Testis (tissue), 3 donors: ENCODE data around the gene NPNT. TPM values are rescaled to one million over a fixed set of nuclear protein-coding genes. Genes with fewer than 3 reads are reported as not detected.

Experiments used
- DNase-seq: peaks from one replicate; pipeline ENCODE4 v3.0.0-alpha.2; 2019
- H3K27ac ChIP-seq, 2 donors: fragments of 200-600 bp; sonication (generic); one replicate each; pipeline ENCODE4 v1.5.1; 2019
- H3K27me3 ChIP-seq: fragments of 200-600 bp; sonication (generic); one replicate; pipeline ENCODE4 v1.5.1; 2019
- H3K36me3 ChIP-seq: fragments of 200-600 bp; sonication (generic); one replicate; pipeline ENCODE4 v1.5.1; 2017; ENCODE audit warnings: low read depth; ENCODE audit errors: missing control alignments
- H3K4me1 ChIP-seq: fragments of 200-600 bp; sonication (generic); one replicate; pipeline ENCODE4 v1.5.1; 2019
- H3K4me3 ChIP-seq, 2 donors: fragments of 200-600 bp; sonication (generic); one replicate each; pipeline ENCODE4 v1.5.1; 2017 to 2019
- H3K9me3 ChIP-seq: fragments of 200-600 bp; sonication (generic); one replicate; pipeline ENCODE4 v1.5.1; 2017
- CTCF ChIP-seq, 3 experiments: fragments of 450-650 bp in 2 of 3; fragments of 200-600 bp in 1 of 3; sonication (generic) in 1 of 3; IDR thresholded peaks; one replicate each; pipeline ENCODE4 v1.5.1; 2016 to 2019; ENCODE audit warnings: antibody characterized with exemption in 3 of 3, mild to moderate bottlenecking in 2 of 3, moderate library complexity in 1 of 3
- POLR2A ChIP-seq: fragments of 450-650 bp; IDR thresholded peaks from one replicate; pipeline ENCODE4 v1.6.1; 2017; ENCODE audit warnings: antibody characterized with exemption, mild to moderate bottlenecking, moderate library complexity
- WGBS, 2 donors: methylation state at CpG; one replicate each; pipeline ENCODE4 v1.1.5; 2018; 5-methylcytosine and 5-hydroxymethylcytosine counted together
- intact Hi-C: fragments of 100-400 bp; cut with DNase I; formaldehyde crosslinking; loops from one replicate; pipeline ENCODE4 v1.15.1; 2023; ENCODE audit warnings: low total_unique reads
- polyA plus RNA-seq: library from polyadenylated mRNA; stranded (reverse); fragments of 350-450 nt; fragmentation: Illumina TruSeq; extraction: RNeasy Lipid Tissue Mini Kit (QIAGEN cat#74804); gene quantifications from one replicate; pipeline ENCODE4 v1.2.3, GENCODE V29; 2014; ENCODE audit warnings: low read depth, low replicate concordance; ENCODE audit not compliant: insufficient read depth
- total RNA-seq, 2 donors: library from RNA; depleted of rRNA; stranded (reverse); fragments of >200 nt; gene quantifications; one replicate each; pipeline ENCODE4 v1.2.3, GENCODE V29; 2016

Gene NPNT
- total and polyA plus RNA-seq, 3 donors from 2014 or later, result 5.4 to 17.9 (median 6.3) TPM

GRCh38 chr4:105994841-105995501 lies 99.7 kb downstream of the NPNT start:
- WGBS, 2 donors, result 80 to 98% methylated on average over 5 of the region's 5 CpGs
- no peak for TF ChIP-seq CTCF (IDR thresholded peaks at IDR 0.05)
- TF ChIP-seq POLR2A, result no peak
- no peak for DNase-seq
- Histone ChIP-seq H3K27me3 (no peaks in the 10 kb centered on the region), H3K36me3 (no peaks in the 10 kb centered on the region), H3K27ac (no peak overlapping the region), H3K4me1 (no peaks in the 10 kb centered on the region), H3K4me3 (no peak overlapping the region), H3K9me3 (no peaks in the 10 kb centered on the region)
- intact Hi-C loops, result no loop called here

- intact Hi-C loops, result no loop called here
- no peaks in the 10 kb centered on the region for H3K9me3 ChIP-seq
- no peak for DNase-seq
- no peak overlapping the region for H3K4me3 ChIP-seq
- H3K36me3 ChIP-seq, result no peaks in the 10 kb centered on the region
- H3K27ac ChIP-seq, result no peak overlapping the region
- no peaks in the 10 kb centered on the region for H3K4me1 ChIP-seq
- no peaks in the 10 kb centered on the region for H3K27me3 ChIP-seq
- TF ChIP-seq CTCF (IDR thresholded peaks at IDR 0.05) (no peak), POLR2A (no peak)
- 89 to 92% methylated on average over 6 to 7 of the region's 7 CpGs for WGBS, 2 donors
Measured at GRCh38 chr4:105996845-105997244, 101.6 kb downstream of the NPNT start.

- intact Hi-C loops, result no loop called here
- no peak for DNase-seq
- no peaks in the 10 kb centered on the region for H3K9me3 ChIP-seq
- H3K4me3 ChIP-seq, result no peak overlapping the region
- no peaks in the 10 kb centered on the region for H3K27me3 ChIP-seq
- no peaks in the 10 kb centered on the region for H3K36me3 ChIP-seq
- WGBS, 2 donors, result 57 to 63% methylated on average over 7 of the region's 7 CpGs
- no peaks in the 10 kb centered on the region for H3K4me1 ChIP-seq
- H3K27ac ChIP-seq, result no peak overlapping the region
- TF ChIP-seq POLR2A, result no peak
- no peak for TF ChIP-seq CTCF (IDR thresholded peaks at IDR 0.05)
Measured at GRCh38 chr4:105998171-105999063, 103.1 kb downstream of the NPNT start.

- Histone ChIP-seq H3K36me3 (no peaks in the 10 kb centered on the region), H3K4me1 (no peaks in the 10 kb centered on the region), H3K9me3 (no peaks in the 10 kb centered on the region), H3K27me3 (no peaks in the 10 kb centered on the region), H3K27ac (no peak overlapping the region), H3K4me3 (no peak overlapping the region)
- no peak for DNase-seq
- 68 to 69% methylated on average over 2 of the region's 2 CpGs for WGBS, 2 donors
- intact Hi-C loops, result no loop called here
- TF ChIP-seq POLR2A (no peak), CTCF (IDR thresholded peaks at IDR 0.05) (no peak)
Measured at GRCh38 chr4:106002994-106003393, 107.7 kb downstream of the NPNT start.
